HepG2 (cell line): Measurements from ENCODE around the gene CCDC87.
"Not testable (repeated sequence)": the region's sequence is repeated elsewhere in the genome, so short reads cannot be mapped to it uniquely, and the experiment has no call there.

Experiments used
- ATF7-NPFF ChIP-seq: sonication (generic); formaldehyde crosslinking; IDR thresholded peaks from 2 replicates; pipeline ENCODE4 v1.8.1; 2023; ENCODE audit warnings: mild to moderate bottlenecking, low read depth, missing genetic modification reagents, moderate library complexity
- HDAC2 ChIP-seq: sonication (generic); formaldehyde crosslinking; IDR thresholded peaks from 2 replicates; pipeline ENCODE4 v1.4.0; 2020; ENCODE audit warnings: missing genetic modification reagents
- HNF1A ChIP-seq, 2 experiments: sonication (generic) in 1 of 2; formaldehyde crosslinking in 1 of 2; IDR thresholded peaks; 2 replicates each; pipeline versions ENCODE4 v1.4.0 to v1.6.1; 2016 to 2020; ENCODE audit warnings: borderline replicate concordance in 1 of 2, low read depth in 1 of 2, mild to moderate bottlenecking in 1 of 2, missing genetic modification reagents in 1 of 2
- KAT7 ChIP-seq: IDR thresholded peaks from 2 replicates; pipeline ENCODE4 v1.6.1; 2018; ENCODE audit warnings: borderline replicate concordance, missing compliant biosample characterization
- PHB2 ChIP-seq: fragments of 450-650 bp; IDR thresholded peaks from 2 replicates; pipeline ENCODE4 v1.6.1; 2018; ENCODE audit not compliant: partially characterized antibody
- PHF20 ChIP-seq: sonication (generic); formaldehyde crosslinking; IDR thresholded peaks from 2 replicates; pipeline ENCODE4 v1.5.0; 2020; ENCODE audit warnings: mild to moderate bottlenecking, missing genetic modification reagents
- RBM22 ChIP-seq: fragments of 200-400 bp; formaldehyde crosslinking; optimal IDR thresholded peaks from 2 replicates; pipeline ENCODE3; 2017; ENCODE audit warnings: mild to moderate bottlenecking, low read length, moderate library complexity
- SIX4 ChIP-seq: sonication (generic); formaldehyde crosslinking; IDR thresholded peaks from 2 replicates; pipeline ENCODE4 v1.4.0; 2020; ENCODE audit warnings: missing genetic modification reagents
- ZNF468 ChIP-seq: sonication (generic); formaldehyde crosslinking; IDR thresholded peaks from 2 replicates; pipeline ENCODE4 v1.8.0; 2022; ENCODE audit warnings: mild to moderate bottlenecking, moderate library complexity, missing genetic modification reagents
- ZNF674 ChIP-seq: sonication (generic); formaldehyde crosslinking; IDR thresholded peaks from 2 replicates; pipeline ENCODE4 v1.5.0; 2020; ENCODE audit warnings: low read depth, mild to moderate bottlenecking, missing genetic modification reagents
- ZSCAN5A ChIP-seq: sonication (generic); formaldehyde crosslinking; IDR thresholded peaks from 2 replicates; pipeline ENCODE4 v1.8.0; 2022; ENCODE audit warnings: mild to moderate bottlenecking, missing genetic modification reagents, borderline replicate concordance
- TF ChIP-seq, protein P1 (sequence below): sonication (generic); formaldehyde crosslinking; IDR thresholded peaks from 2 replicates; pipeline ENCODE4 v1.4.0; 2020; ENCODE audit warnings: missing genetic modification reagents, mild to moderate bottlenecking, borderline replicate concordance
- TF ChIP-seq, protein P2 (sequence below): sonication (generic); formaldehyde crosslinking; IDR thresholded peaks from 2 replicates; pipeline ENCODE4 v1.8.0; 2022; ENCODE audit warnings: missing genetic modification reagents, mild to moderate bottlenecking, borderline replicate concordance
- TF ChIP-seq, protein P3 (sequence below): sonication (generic); formaldehyde crosslinking; IDR thresholded peaks from 2 replicates; pipeline ENCODE4 v1.9.0; 2021; ENCODE audit warnings: missing genetic modification reagents, mild to moderate bottlenecking, borderline replicate concordance

GRCh38 chr11:66639814-66640340 lies 47.0 kb upstream of the CCDC87 start:
- not testable (repeated sequence) for TF ChIP-seq PHB2; HDAC2; KAT7 (CRISPR knock-in tag); ZNF674 (CRISPR knock-in tag); SIX4 (CRISPR knock-in tag); ZSCAN5A; PHF20; RBM22; HNF1A (IDR thresholded peaks at IDR 0.05; ENCODE audit: low read depth); HNF1A (CRISPR knock-in tag; IDR thresholded peaks at IDR 0.05; ENCODE audit: borderline replicate concordance); ATF7-NPFF; ZNF468 (CRISPR knock-in tag)
- TF ChIP-seq, protein P1, sequence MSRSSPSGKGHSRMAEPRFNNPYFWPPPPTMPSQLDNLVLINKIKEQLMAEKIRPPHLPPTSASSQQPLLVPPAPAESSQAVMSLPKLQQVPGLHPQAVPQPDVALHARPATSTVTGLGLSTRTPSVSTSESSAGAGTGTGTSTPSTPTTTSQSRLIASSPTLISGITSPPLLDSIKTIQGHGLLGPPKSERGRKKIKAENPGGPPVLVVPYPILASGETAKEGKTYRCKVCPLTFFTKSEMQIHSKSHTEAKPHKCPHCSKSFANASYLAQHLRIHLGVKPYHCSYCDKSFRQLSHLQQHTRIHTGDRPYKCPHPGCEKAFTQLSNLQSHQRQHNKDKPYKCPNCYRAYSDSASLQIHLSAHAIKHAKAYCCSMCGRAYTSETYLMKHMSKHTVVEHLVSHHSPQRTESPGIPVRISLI (CRISPR knock-in tag) = not testable (repeated sequence)
- TF ChIP-seq, protein P2, sequence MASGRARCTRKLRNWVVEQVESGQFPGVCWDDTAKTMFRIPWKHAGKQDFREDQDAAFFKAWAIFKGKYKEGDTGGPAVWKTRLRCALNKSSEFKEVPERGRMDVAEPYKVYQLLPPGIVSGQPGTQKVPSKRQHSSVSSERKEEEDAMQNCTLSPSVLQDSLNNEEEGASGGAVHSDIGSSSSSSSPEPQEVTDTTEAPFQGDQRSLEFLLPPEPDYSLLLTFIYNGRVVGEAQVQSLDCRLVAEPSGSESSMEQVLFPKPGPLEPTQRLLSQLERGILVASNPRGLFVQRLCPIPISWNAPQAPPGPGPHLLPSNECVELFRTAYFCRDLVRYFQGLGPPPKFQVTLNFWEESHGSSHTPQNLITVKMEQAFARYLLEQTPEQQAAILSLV (CRISPR knock-in tag) = not testable (repeated sequence)
- TF ChIP-seq, protein P3, sequence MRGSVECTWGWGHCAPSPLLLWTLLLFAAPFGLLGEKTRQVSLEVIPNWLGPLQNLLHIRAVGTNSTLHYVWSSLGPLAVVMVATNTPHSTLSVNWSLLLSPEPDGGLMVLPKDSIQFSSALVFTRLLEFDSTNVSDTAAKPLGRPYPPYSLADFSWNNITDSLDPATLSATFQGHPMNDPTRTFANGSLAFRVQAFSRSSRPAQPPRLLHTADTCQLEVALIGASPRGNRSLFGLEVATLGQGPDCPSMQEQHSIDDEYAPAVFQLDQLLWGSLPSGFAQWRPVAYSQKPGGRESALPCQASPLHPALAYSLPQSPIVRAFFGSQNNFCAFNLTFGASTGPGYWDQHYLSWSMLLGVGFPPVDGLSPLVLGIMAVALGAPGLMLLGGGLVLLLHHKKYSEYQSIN (CRISPR knock-in tag) = not testable (repeated sequence)
